NCI-H146 treated with DMSO at 0.1 percent for 48 hours (cell line): ENCODE results near the gene HPSE2.
A peak's percentile ranks its signal among the peaks of the same experiment; 100 is the strongest.
"Not testable (repeated sequence)": the region's sequence is repeated elsewhere in the genome, so short reads cannot be mapped to it uniquely, and the experiment has no call there.

ENCODE experiments used
- DNase-seq: peaks from one replicate; lab custom pipeline; 2025; ENCODE audit not compliant: unreplicated experiment; lab: John Stamatoyannopoulos, UW

The HPSE2 gene

DNA sequence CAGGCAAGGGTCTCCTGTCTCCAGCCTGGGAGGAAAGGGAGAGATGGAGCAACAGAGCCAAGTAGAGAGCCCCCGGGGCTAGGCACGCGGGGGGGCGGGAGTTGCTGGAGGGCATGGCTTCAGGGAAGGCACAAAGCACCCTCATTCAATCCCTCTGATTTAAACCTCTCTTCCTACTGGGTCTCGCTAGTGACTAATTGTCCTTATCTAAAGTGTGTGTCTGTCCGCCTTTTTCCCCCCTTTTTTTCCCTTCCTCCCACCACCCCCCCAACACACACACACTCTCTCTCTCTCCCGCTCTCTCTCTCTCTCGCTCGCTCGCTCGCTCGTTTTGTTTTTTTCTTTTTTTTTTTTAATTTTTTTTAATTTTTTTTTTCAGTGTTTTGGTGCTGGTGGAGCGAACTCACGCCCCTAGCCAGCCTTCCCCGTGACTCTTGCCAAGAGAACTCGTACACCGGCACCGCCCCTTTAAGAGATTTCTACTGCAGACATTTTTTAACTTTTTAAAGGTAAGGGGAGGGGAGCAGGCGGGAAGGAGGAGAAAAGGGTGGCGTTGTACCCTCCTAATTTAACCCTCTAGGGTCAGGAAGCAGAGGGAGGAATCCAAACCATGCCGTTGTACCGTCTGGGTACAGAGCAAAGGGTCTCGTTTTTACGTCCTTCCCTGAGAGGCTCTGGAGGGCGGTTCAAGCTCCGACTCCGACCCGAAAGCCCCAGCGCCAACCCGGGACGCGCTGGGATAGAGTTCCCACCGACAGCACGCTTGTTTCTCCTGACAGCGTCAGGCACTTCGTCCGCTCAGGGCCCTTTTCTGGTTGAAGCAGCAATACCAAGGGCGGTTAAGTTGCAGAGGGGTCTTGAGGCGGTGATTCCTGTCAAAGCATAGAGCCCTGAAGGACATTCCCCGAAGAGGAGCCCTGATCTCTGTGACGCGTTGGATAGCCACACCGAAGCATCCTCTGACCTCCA lies at the start of gene HPSE2:
HPSE2 (minus strand) TSS at position 195 of the 969 bp plus-strand sequence.
- no peak for DNase-seq

- DNase-seq = no peak
These were observed 44.8 kb upstream of the HPSE2 start for GRCh38 chr10:99280472-99280871.

- no peak for DNase-seq
These were observed 44.0 kb upstream of the HPSE2 start for GRCh38 chr10:99279626-99280111.

DNA sequence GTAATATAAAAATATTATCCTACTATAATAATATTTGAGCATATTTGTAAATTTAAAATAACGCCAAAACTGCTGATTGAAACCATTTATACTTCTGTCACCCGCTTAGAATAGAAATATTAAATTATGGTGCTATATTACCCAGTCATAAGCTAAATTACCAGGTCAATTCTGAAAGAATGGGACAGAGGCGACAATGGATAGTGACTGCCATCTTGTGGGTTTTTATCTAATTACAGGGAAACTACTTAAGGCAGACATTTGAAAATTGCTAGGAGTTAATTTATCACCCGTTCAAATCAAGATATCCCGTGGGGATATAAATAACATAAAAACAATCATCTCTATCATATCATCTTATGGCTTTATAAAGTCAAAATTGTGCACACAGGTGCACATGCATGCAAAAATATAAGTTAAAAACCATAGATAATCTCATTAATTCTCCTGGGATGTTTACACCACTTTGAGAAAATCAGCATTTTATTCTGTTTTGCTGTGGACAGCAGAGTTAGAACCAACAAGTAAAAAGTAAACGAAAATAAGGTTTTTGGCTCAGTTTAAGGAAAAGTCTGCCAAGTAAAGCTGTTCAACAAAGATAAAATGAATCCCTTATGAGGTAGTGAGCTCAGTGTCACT lies 41.3 kb upstream of the HPSE2 start:
- no peak for DNase-seq

DNA sequence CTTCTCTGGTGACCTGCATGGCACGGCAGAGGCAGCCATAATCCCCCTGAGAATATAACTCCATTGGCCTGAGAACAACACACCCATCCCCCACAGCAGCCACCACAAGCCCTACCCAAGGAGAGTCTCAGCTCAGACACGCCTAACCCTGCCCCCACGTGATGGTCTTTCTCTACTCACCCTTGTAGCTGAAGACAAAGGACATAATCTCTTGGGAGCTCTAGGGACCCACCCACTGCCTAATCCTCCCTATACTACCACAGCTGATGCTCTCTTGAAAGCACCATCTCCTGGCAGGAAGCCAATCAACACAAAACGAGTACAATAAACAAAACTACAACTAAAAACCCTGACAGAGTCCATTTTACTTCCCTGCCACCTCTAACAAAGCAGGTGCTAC lies 30.7 kb upstream of the HPSE2 start:
- no peak for DNase-seq

- DNase-seq = no peak
These were observed 13.2 kb upstream of the HPSE2 start for GRCh38 chr10:99248824-99249223.

DNA sequence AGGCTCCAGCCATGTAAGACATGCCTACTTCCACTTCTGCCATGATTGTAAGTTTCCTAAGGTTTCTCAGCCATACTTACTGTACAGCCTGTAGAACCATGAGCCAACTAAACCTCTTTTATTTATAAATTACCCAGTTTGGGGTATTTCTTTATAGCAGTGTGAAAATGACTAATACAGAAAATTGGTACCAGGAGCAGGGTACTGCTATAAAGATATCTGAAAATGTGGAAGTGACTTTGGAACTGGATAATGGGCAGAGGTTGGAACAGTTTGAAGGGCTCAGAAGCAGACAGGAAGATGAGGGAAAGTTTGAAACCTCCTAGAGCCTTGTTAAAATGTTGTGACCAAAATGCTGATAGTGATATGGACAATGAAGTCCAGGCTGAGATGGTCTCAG lies 12.2 kb upstream of the HPSE2 start:
- DNase-seq = not testable (repeated sequence)

GRCh38 chr10:99236627-99237309 lies 1.1 kb upstream of the HPSE2 start:
- no peak for DNase-seq

GRCh38 chr10:99234791-99235657 lies 628 bp downstream of the HPSE2 start:
- no peak for DNase-seq

GRCh38 chr10:99234041-99234790 lies 1.4 kb downstream of the HPSE2 start:
- no peak for DNase-seq

DNA sequence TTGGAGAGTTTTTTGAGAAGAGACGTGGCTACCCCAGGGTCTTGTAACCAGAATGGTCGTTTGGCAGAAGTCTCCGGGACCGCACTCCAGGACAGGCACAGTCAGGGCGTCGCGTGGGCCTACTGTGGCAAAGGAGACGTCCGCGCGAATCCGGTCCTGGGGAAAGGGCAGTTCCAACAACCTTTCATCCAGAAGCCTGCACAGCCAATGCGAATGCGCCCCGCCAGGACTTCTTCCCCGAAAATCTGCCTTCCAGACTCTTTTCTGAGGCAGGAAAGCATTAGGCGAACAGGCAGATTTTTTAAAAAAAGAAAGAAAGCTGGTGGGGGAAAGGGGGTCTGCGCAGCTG lies 2.0 kb downstream of the HPSE2 start:
- DNase-seq = no peak

GRCh38 chr10:99233000-99233688 lies 2.5 kb downstream of the HPSE2 start:
- DNase-seq = no peak

- no peak for DNase-seq
These were observed 3.2 kb downstream of the HPSE2 start for GRCh38 chr10:99232360-99232999.

- DNase-seq = no peak
These were observed 10.9 kb downstream of the HPSE2 start for GRCh38 chr10:99224766-99225165.

DNA sequence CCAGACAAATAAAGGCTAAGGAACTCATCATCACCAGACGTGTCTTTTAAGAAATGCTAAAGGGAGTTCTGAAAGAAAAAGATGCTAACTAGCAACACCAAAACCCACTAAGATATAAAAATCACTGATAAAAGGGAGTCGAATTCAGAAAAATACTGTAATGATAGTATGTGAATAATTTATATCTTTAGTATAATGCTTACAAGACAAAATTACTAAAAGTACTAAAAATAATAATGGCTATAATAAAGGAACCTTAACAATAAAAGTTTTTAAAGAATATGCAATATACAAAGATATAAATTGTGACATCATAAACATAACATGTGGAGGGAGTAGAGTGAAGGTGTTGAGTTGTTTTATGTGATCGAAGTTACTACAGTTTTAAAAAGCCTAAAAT lies 28.3 kb downstream of the HPSE2 start:
- DNase-seq = no peak

GRCh38 chr10:99203310-99203709 lies 32.3 kb downstream of the HPSE2 start:
- no peak for DNase-seq

- no peak for DNase-seq
These were observed 62.7 kb downstream of the HPSE2 start for GRCh38 chr10:99172950-99173349.

DNA sequence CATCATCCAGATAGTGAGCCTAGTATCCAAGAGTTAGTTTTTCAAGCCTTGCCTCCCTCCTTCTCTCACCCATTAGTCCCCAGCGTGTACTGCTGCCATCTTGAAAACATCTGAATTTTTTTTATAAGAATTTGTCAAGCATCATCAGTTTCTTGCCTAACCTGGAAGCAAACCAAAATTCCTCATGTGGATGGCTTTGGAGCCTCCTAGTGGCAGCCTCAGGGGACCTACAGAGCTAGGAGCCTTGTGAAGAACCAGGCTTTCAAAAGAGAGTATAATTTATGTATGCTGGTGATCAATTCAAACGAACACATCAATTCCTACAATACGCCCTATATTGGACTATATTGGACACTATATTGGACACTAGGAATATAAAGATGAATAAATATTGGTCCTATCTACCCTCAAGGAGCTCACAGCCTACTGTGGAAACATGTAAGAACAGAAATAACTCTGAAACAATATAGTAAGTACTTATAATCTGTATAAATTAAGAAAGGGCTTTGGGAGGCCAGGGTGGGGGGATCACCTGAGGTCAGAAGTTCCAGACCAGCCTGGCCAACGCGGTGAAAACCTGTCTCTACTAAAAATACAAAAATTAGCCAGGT lies 63.4 kb downstream of the HPSE2 start:
- peak; percentile 0 for DNase-seq
